GM21390 (cell line): Measurements from ENCODE around the gene APPBP2.
"Not testable (repeated sequence)": the region's sequence is repeated elsewhere in the genome, so short reads cannot be mapped to it uniquely, and the experiment has no call there.

Experiments
- ATAC-seq: cut with Tn5 transposase; IDR thresholded peaks from one replicate; pipeline ENCODE4 v1.9.1; 2021; ENCODE audit not compliant: unreplicated experiment

The APPBP2 gene, protein sequence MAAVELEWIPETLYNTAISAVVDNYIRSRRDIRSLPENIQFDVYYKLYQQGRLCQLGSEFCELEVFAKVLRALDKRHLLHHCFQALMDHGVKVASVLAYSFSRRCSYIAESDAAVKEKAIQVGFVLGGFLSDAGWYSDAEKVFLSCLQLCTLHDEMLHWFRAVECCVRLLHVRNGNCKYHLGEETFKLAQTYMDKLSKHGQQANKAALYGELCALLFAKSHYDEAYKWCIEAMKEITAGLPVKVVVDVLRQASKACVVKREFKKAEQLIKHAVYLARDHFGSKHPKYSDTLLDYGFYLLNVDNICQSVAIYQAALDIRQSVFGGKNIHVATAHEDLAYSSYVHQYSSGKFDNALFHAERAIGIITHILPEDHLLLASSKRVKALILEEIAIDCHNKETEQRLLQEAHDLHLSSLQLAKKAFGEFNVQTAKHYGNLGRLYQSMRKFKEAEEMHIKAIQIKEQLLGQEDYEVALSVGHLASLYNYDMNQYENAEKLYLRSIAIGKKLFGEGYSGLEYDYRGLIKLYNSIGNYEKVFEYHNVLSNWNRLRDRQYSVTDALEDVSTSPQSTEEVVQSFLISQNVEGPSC

DNA sequence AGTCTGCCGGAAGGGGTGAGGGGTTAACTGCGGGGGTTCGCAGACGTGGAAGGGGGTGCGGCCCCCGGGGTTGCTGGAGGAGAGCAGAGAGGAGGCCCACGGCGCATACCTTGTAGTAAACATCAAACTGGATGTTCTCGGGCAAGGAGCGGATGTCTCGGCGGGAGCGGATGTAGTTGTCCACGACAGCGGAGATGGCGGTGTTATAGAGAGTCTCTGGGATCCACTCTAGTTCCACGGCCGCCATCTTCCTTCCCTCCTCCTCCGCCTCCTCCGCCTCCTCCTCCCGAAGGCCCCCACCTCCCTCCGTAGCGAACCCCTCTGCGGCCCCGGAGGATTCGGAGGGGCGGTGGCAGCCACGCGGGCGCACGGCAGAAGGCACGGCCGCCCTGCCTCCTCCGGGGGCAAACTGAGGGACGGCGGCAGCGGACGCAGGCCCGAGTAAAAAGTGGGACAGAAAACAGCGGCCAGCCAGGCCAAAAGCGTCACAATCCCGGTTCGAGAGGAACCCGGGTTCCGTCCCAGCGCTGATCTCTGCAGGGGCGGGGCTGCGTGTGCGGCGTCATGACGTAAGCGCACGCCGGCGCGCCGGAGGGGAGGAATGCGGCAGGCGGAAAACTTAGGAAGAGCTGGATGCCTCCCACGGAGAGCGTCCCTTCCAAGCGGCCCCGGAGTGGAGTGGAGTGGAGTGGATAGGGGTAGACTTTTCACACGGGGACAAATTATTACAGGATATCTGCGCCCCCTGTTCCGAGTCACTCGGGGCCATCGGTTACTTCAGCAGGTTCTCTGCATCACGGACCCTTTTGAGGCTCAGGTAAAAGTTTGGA lies at the start of gene APPBP2:
Gene APPBP2 (minus strand): TSS at position 558 of the 830 bp plus-strand sequence. CDS start 311 bp downstream, at position 247.
- ATAC-seq: peak; percentile 90

DNA sequence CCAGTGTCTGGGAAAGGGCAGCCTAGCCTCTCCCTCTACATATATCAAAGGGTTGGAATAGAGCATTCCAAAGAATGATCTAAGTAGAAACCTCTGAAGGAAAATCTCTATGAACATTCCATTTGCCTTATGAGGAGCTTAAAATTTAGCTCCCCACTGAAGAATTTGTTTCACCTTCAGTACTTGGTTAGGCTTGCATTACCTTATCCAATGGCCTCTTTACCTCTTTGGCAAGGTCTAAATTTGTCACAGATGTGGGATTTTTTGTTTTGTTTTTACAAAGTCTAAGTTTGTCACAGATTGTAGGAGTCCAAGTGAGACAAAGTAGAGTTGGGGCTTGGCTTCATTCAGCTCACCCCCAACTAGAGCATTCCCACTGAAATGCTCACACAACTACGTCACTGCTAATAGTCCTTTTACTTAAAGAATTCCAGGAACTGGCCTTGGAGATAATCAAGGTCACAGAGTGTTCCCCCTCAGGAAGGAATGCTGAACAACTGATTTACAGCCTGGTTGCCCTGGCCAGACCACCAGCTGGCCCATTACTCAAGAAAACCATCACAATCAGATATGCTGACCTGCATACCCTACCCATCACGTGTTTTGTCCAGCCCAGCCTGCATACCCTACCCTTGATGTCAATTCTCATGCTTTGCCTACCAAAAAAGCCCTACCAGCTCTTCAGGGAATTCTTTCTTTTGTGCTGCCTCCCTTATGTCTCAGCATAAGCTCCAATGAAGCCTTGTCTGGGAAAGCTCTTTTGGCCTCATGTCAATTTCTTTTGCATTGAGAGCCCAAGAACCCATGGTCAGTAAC lies 47.4 kb upstream of the APPBP2 start:
- ATAC-seq: no peak

DNA sequence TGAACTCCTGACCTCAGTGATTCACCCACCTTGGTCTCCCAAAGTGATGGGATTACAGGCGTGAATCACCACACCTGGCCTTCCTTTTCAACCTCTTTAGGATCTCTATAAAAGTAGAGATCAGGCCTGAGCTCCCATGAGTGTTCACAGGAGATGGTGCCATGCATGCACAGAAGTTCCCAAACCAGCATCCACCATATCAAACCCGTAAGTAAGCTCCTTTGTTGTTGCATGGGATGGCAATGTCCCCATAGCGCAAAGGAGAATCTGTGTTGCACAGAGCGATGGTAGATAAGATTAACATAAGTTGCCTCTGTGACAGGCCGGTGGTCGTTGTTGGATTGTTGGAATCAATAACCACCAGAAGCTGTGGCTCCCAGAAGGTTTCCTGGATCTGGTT lies 39.2 kb upstream of the APPBP2 start:
- ATAC-seq: no peak

- no peak for ATAC-seq
These were observed 37.7 kb upstream of the APPBP2 start for GRCh38 chr17:60563743-60564142.

DNA sequence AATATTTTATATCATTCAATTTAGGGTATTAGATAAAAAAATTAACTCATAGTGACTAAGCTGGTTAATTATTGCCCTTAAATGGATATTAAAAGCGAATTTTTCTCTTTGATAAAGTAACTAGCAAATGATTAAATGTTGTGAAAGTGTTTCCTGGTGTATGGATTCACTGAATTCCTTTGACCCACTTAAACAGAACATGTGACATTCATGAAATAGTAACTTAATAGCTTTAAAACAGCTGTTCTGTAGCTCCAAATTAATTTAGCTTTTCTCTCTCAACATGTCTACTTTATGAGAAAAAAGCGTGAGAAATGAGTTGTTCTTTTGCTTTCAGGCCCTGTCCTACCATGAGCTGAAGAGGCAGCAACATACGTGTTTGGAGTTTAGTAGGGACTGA lies 36.4 kb upstream of the APPBP2 start:
- ATAC-seq: no peak

GRCh38 chr17:60560860-60561257 lies 34.8 kb upstream of the APPBP2 start:
- ATAC-seq: no peak

GRCh38 chr17:60559995-60560859 lies 34.2 kb upstream of the APPBP2 start:
- ATAC-seq: no peak

DNA sequence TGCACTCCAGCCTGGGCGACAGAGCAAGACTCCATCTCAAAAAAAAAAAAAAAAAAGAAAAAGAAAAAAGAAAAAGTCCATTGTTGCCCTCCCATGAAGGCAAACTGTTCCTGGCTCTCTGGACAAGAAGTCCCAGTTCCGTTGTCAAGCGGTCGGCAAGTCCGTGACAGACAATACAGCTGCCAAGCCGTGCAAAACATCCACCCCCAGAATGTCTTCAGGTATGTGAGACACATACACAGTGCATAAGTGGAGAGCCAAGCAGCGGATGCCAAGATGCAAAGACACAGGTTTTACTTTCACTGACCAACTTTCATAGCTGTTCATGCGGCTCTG lies 33.6 kb upstream of the APPBP2 start:
- ATAC-seq: no peak

GRCh38 chr17:60557805-60558204 lies 31.8 kb upstream of the APPBP2 start:
- ATAC-seq: no peak

- ATAC-seq: no peak
These were observed 29.7 kb upstream of the APPBP2 start for GRCh38 chr17:60555786-60556185.

DNA sequence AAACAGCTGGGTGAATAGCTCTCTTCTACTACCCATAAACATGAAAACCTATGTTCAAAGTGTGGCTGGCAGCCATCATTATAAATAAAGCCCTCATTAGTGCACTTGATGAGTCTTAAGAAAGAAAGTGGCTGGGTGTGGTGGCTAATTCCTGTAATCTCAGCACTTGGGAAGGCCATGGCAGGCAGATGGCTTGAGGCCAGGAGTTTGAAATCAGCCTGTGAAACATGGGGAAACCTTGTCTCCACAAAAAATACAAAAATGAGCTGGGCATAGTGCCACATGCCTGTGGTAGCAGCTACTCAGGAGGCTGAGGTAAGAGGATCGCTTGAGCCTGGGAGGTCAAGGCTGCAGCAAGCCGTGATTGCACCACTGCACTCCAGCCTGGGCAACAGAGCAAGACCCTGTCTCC lies 28.3 kb upstream of the APPBP2 start:
- ATAC-seq: no peak

DNA sequence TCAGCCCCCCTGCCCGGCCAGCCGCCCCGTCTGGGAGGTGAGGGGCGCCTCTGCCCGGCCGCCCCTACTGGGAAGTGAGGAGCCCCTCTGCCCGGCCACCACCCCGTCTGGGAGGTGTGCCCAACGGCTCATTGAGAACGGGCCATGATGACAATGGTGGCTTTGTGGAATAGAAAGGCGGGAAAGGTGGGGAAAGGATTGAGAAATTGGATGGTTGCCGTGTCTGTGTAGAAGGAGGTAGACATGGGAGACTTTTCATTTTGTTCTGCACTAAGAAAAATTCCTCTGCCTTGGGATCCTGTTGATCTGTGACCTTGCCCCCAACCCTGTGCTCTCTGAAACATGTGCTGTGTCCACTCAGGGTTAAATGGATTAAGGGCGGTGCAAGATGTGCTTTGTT lies 26.2 kb upstream of the APPBP2 start:
- ATAC-seq: not testable (repeated sequence)

DNA sequence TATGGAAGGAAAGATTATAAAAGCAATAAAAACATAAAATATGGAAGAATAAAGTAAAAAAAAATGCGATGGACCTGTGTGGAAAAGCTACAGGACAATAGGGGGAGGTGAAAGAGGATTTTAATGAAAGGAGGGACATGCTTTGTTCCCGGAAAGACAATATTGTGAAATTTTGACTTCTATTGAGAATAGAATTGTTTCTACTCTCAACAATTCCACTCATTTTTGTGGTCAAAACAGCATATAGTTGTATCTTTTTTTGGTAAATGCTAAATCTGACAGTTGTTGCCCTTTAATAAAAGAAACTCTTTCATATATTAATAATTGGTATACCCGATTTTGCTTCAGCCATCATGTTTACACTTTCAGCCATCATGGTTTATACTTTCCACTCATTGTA lies 22.9 kb upstream of the APPBP2 start:
- no peak for ATAC-seq

- ATAC-seq: no peak
These were observed 19.6 kb upstream of the APPBP2 start for GRCh38 chr17:60545465-60546191.

GRCh38 chr17:60542071-60542470 lies 16.0 kb upstream of the APPBP2 start:
- no peak for ATAC-seq

DNA sequence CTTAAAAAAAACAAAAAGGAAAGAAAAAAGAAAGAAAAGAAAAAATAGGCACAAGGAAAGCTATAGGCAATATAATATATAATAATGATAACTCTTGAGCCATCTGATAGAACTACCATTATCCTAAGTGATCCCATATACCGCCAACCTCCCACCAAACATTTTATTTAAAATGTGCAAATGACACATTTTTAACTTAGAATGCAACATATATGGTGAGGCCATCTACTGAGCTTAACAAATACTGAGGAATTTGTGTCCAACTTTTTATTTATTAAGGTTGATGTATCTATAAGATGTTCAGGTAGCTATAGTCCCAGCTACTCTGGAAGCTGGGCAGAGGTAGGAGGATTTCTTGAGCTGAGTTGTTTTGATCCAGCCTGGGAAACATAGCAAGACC lies 14.4 kb upstream of the APPBP2 start:
- no peak for ATAC-seq

DNA sequence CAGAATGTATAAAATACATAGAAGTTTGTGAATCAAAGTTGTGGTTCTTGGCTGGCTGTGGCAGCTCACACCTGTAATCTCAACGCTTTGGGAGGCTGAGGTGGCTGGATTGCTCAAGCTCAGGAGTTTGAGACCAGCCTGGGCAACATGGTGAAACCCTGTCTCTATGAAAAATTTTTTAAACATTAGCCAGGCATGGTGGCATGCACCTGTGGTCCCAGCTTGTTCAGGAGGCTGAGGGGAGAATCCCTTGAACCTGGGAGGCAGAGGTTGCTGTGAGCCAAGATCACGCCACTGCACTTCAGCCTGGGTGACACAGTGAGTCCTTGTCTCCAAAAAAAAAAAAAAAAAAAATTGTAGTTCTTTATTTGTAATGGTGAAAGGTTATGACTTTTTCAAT lies 13.8 kb upstream of the APPBP2 start:
- ATAC-seq: no peak

DNA sequence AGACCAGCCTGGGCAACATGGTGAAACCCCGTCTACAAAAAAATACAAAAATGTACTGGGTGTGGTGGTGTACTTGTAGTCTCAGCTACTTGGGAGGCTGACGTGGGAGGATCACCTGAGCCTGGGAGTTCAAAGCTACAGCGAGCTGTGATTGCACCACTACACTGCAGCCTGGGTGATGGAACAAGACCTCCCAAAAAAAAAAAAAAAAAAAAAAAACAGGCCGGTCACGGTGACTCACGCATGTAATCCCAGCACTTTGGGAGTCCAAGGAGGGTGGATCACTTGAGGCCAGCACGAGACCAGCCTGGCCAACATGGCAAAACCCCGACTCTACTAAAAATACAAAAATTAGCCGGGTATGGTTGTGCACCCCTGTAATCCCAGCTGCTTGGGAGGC lies 12.7 kb upstream of the APPBP2 start:
- no peak for ATAC-seq
